HEK293T (cell line): ENCODE results near the gene PXDN.

Source experiments
- FOXM1 ChIP-seq: fragments of 450-650 bp; IDR thresholded peaks from 2 replicates; pipeline ENCODE4 v1.6.1; 2017; ENCODE audit warnings: mild to moderate bottlenecking, borderline replicate concordance
- HDGF ChIP-seq: fragments of 450-650 bp; IDR thresholded peaks from 2 replicates; pipeline ENCODE4 v1.6.1; 2017; ENCODE audit warnings: antibody characterized with exemption, borderline replicate concordance
- L3MBTL2 ChIP-seq: fragments of 450-650 bp; conservative IDR thresholded peaks from 2 replicates; pipeline ENCODE4 v1.6.1; 2016; ENCODE audit warnings: mild to moderate bottlenecking
- NFRKB ChIP-seq: fragments of 450-650 bp; IDR thresholded peaks from 2 replicates; pipeline ENCODE4 v1.6.1; 2016; ENCODE audit warnings: mild to moderate bottlenecking, moderate library complexity
- PKNOX1 ChIP-seq: fragments of 450-650 bp; IDR thresholded peaks from 2 replicates; pipeline ENCODE4 v1.6.1; 2016
- SP1 ChIP-seq: fragments of 450-650 bp; IDR thresholded peaks from 2 replicates; pipeline ENCODE4 v1.6.1; 2017
- TARDBP ChIP-seq: fragments of 450-650 bp; IDR thresholded peaks from 2 replicates; pipeline ENCODE4 v1.6.1; 2016
- ZNF384 ChIP-seq: fragments of 450-650 bp; IDR thresholded peaks from 2 replicates; pipeline ENCODE4 v1.6.1; 2016

GRCh38 chr2:1739322-1739957 is 4.9 kb downstream of the PXDN start:
- TF ChIP-seq ZNF384 (no peak), HDGF (no peak), FOXM1 (no peak), SP1 (no peak), TARDBP (no peak), L3MBTL2 (no peak), PKNOX1 (no peak), NFRKB (no peak)
